Measurements from ENCODE around the gene FUT7. TPM values are rescaled to one million over a fixed set of nuclear protein-coding genes. Genes with fewer than 3 reads are reported as not detected.

Gene FUT7
- polyA plus RNA-seq, 3 donors: 6.1 to 13.4 (median 10.5) TPM

DNA sequence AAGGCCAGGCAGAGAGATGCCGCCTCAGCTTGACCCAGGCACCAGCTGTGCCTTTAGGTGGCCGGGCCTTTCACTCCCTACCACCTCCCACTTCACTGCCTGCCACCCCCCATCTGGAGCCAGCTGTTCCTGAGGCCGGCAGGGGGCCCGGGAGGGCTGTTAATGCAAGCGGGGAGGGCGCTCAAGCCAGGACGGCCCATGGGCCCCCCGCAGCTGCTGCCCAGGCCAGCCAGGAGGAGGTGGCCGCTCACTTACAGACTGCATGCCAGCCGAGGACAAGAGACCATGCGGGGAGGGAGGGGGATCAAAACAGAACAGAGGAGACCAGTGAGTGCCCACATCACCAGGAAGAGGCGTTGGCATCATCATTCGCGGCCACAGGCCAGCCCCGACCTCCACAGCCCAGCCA lies 8.3 kb downstream of the FUT7 start:
- Histone ChIP-seq H3K4me1 (ENCODE audit: control insufficient read depth in 1 of 2, insufficient read depth in 2 of 2, low read length in 2 of 2) (peaks cover 11 to 24% of the 10 kb centered on the region in 2 donors), H3K79me2 (ENCODE audit: insufficient read depth, low read length) (peaks cover 2% of the 10 kb centered on the region), H3K4me3 (replicated peaks in 1 of 3; ENCODE audit: low read depth in 2 of 3, low read length in 3 of 3) (no peak overlapping the region), H4K20me1 (ENCODE audit: insufficient read depth, low read length) (peaks cover 2% of the 10 kb centered on the region), H3K36me3 (replicated peaks in 1 of 2; ENCODE audit: control insufficient read depth in 1 of 2, insufficient read depth in 2 of 2, low read length in 2 of 2) (no peaks in the 10 kb centered on the region), H2AFZ (ENCODE audit: insufficient read depth, low read depth, low read length, poor library complexity, severe bottlenecking) (no peak overlapping the region), H3K9me3 (replicated peaks in 1 of 2; ENCODE audit: control insufficient read depth in 1 of 2, insufficient read depth in 1 of 2, low read length in 2 of 2) (no peaks in the 10 kb centered on the region), H3K9ac (ENCODE audit: insufficient read depth, low read length, poor library complexity, severe bottlenecking) (no peak overlapping the region), H3K27me3 (ENCODE audit: control insufficient read depth in 2 of 2, insufficient read depth in 2 of 2, low read length in 2 of 2) (no peaks in the 10 kb centered on the region), H3K4me2 (replicated peaks; ENCODE audit: extremely low read depth, low read length, poor library complexity, severe bottlenecking) (no peak overlapping the region), H3K27ac (ENCODE audit: low read depth in 1 of 2, low read length in 2 of 2) (no peak overlapping the region)
- no peak overlapping the region for H3K27ac Mint-ChIP-seq
- 85% methylated on average over 11 of the region's 15 CpGs for WGBS (ENCODE audit: insufficient coverage)
- peaks cover 0 to 5% (median 2%) of the 10 kb centered on the region in 7 donors for H3K9me3 Mint-ChIP-seq
- H3K36me3 Mint-ChIP-seq: peaks cover 0 to 2% of the 10 kb centered on the region in 2 donors
- TF ChIP-seq, protein P1, sequence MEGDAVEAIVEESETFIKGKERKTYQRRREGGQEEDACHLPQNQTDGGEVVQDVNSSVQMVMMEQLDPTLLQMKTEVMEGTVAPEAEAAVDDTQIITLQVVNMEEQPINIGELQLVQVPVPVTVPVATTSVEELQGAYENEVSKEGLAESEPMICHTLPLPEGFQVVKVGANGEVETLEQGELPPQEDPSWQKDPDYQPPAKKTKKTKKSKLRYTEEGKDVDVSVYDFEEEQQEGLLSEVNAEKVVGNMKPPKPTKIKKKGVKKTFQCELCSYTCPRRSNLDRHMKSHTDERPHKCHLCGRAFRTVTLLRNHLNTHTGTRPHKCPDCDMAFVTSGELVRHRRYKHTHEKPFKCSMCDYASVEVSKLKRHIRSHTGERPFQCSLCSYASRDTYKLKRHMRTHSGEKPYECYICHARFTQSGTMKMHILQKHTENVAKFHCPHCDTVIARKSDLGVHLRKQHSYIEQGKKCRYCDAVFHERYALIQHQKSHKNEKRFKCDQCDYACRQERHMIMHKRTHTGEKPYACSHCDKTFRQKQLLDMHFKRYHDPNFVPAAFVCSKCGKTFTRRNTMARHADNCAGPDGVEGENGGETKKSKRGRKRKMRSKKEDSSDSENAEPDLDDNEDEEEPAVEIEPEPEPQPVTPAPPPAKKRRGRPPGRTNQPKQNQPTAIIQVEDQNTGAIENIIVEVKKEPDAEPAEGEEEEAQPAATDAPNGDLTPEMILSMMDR (IDR thresholded peaks at IDR 0.05): no peak
- intact Hi-C loops (cut with micrococcal nuclease): no loop called here
- H3K4me3 Mint-ChIP-seq: no peak overlapping the region
- no peak for DNase-seq
- H3K27me3 Mint-ChIP-seq (ENCODE audit: low read depth in 3 of 3): peaks cover 4 to 7% (median 7%) of the 10 kb centered on the region in 3 donors
- peaks cover 11% of the 10 kb centered on the region for H3K4me1 Mint-ChIP-seq

GRCh38 chr9:137023157-137023556 lies 8.7 kb downstream of the FUT7 start:
- Histone ChIP-seq H3K36me3 (replicated peaks in 1 of 2; ENCODE audit: control insufficient read depth in 1 of 2, insufficient read depth in 2 of 2, low read length in 2 of 2) (no peaks in the 10 kb centered on the region), H4K20me1 (ENCODE audit: insufficient read depth, low read length) (no peaks in the 10 kb centered on the region), H3K4me3 (replicated peaks in 1 of 3; ENCODE audit: low read depth in 2 of 3, low read length in 3 of 3) (no peak overlapping the region), H3K27me3 (ENCODE audit: control insufficient read depth in 2 of 2, insufficient read depth in 2 of 2, low read length in 2 of 2) (no peaks in the 10 kb centered on the region), H3K4me1 (ENCODE audit: control insufficient read depth in 1 of 2, insufficient read depth in 2 of 2, low read length in 2 of 2) (peaks cover 9 to 20% of the 10 kb centered on the region in 2 donors), H2AFZ (ENCODE audit: insufficient read depth, low read depth, low read length, poor library complexity, severe bottlenecking) (no peak overlapping the region), H3K9me3 (replicated peaks in 1 of 2; ENCODE audit: control insufficient read depth in 1 of 2, insufficient read depth in 1 of 2, low read length in 2 of 2) (no peaks in the 10 kb centered on the region), H3K79me2 (ENCODE audit: insufficient read depth, low read length) (no peaks in the 10 kb centered on the region), H3K9ac (ENCODE audit: insufficient read depth, low read length, poor library complexity, severe bottlenecking) (no peak overlapping the region), H3K27ac (ENCODE audit: low read depth in 1 of 2, low read length in 2 of 2) (no peak overlapping the region), H3K4me2 (replicated peaks; ENCODE audit: extremely low read depth, low read length, poor library complexity, severe bottlenecking) (no peak overlapping the region)
- 93% methylated on average over 7 of the region's 7 CpGs for WGBS (ENCODE audit: insufficient coverage)
- peaks cover 10% of the 10 kb centered on the region for H3K4me1 Mint-ChIP-seq
- TF ChIP-seq, protein P1 (IDR thresholded peaks at IDR 0.05): no peak
- no peak for DNase-seq
- H3K27ac Mint-ChIP-seq: no peak overlapping the region
- H3K36me3 Mint-ChIP-seq: peaks cover 0 to 2% of the 10 kb centered on the region in 2 donors
- peaks cover 4 to 7% (median 7%) of the 10 kb centered on the region in 3 donors for H3K27me3 Mint-ChIP-seq (ENCODE audit: low read depth in 3 of 3)
- no peak overlapping the region for H3K4me3 Mint-ChIP-seq
- peaks cover 0 to 5% (median 2%) of the 10 kb centered on the region in 7 donors for H3K9me3 Mint-ChIP-seq
- intact Hi-C loops (cut with micrococcal nuclease): no loop called here

Measured in CD14-positive monocyte (primary cell).